ENCODE data around the gene DGKB.

The DGKB gene

GRCh38 chr7:14510268-14510667 lies 392.3 kb downstream of the DGKB start:
- Histone ChIP-seq H3K4me1 (ENCODE audit: control insufficient read depth in 1 of 2, insufficient read depth in 1 of 2, low read depth in 1 of 2, low read length in 1 of 2) (no peaks in the 10 kb centered on the region), H3K4me3 (ENCODE audit: low read depth in 1 of 2, low read length in 1 of 2) (no peak overlapping the region), H3K9me3 (no peaks in the 10 kb centered on the region), H3K27me3 (no peaks in the 10 kb centered on the region), H3K36me3 (no peaks in the 10 kb centered on the region), H3K27ac (no peak overlapping the region)
- TF ChIP-seq CTCF (IDR thresholded peaks at IDR 0.05), result no peak

DNA sequence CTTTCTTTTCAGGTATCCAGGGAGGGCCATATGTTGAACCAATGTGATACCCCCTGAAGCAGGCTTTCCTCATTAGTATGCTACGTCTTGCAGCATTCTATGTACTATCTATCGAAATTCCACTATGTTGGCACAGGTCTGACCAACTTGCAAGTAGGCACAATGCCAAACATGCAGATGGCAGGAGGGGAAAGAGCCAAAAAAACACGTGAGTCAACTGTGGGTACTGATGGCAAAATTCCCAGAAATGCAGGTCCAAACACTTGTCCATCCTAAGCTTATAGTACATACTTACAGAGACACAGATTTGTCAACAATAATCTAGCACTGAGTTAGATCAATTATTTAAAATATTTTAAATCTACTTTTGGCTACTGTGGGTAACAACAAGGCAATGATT lies 394.9 kb downstream of the DGKB start:
- no peak overlapping the region for H3K27ac ChIP-seq
- no peak for TF ChIP-seq CTCF (IDR thresholded peaks at IDR 0.05)
- no peaks in the 10 kb centered on the region for H3K36me3 ChIP-seq

GRCh38 chr7:14505906-14506305 lies 396.6 kb downstream of the DGKB start:
- no peak for TF ChIP-seq CTCF (IDR thresholded peaks at IDR 0.05)
- H3K4me1 ChIP-seq (ENCODE audit: control insufficient read depth in 1 of 2, insufficient read depth in 1 of 2, low read depth in 1 of 2, low read length in 1 of 2), result no peaks in the 10 kb centered on the region

More for the DNA sequence above, 394.9 kb downstream of the DGKB start:
- no peaks in the 10 kb centered on the region for H3K9me3 ChIP-seq
- H3K27me3 ChIP-seq, result no peaks in the 10 kb centered on the region
- H3K4me1 ChIP-seq (ENCODE audit: control insufficient read depth in 1 of 2, insufficient read depth in 1 of 2, low read depth in 1 of 2, low read length in 1 of 2), result no peaks in the 10 kb centered on the region
- H3K4me3 ChIP-seq (ENCODE audit: low read depth in 1 of 2, low read length in 1 of 2), result no peak overlapping the region

GRCh38 chr7:14504134-14504533 lies 398.4 kb downstream of the DGKB start:
- H3K4me3 ChIP-seq (ENCODE audit: low read depth in 1 of 2, low read length in 1 of 2), result no peak overlapping the region
- TF ChIP-seq CTCF (IDR thresholded peaks at IDR 0.05), result no peak
- no peaks in the 10 kb centered on the region for H3K9me3 ChIP-seq
- H3K27me3 ChIP-seq, result no peaks in the 10 kb centered on the region
- no peaks in the 10 kb centered on the region for H3K4me1 ChIP-seq (ENCODE audit: control insufficient read depth in 1 of 2, insufficient read depth in 1 of 2, low read depth in 1 of 2, low read length in 1 of 2)
- no peak overlapping the region for H3K27ac ChIP-seq
- H3K36me3 ChIP-seq, result no peaks in the 10 kb centered on the region

More at GRCh38 chr7:14505906-14506305, 396.6 kb downstream of the DGKB start:
- H3K9me3 ChIP-seq, result no peaks in the 10 kb centered on the region
- no peaks in the 10 kb centered on the region for H3K27me3 ChIP-seq
- no peak overlapping the region for H3K27ac ChIP-seq
- no peaks in the 10 kb centered on the region for H3K36me3 ChIP-seq
- H3K4me3 ChIP-seq (ENCODE audit: low read depth in 1 of 2, low read length in 1 of 2), result no peak overlapping the region

GRCh38 chr7:14503623-14504022 lies 398.9 kb downstream of the DGKB start:
- H3K4me3 ChIP-seq (ENCODE audit: low read depth in 1 of 2, low read length in 1 of 2), result no peak overlapping the region
- no peak overlapping the region for H3K27ac ChIP-seq
- H3K9me3 ChIP-seq, result no peaks in the 10 kb centered on the region
- TF ChIP-seq CTCF (IDR thresholded peaks at IDR 0.05), result no peak
- H3K4me1 ChIP-seq (ENCODE audit: control insufficient read depth in 1 of 2, insufficient read depth in 1 of 2, low read depth in 1 of 2, low read length in 1 of 2), result no peaks in the 10 kb centered on the region
- H3K27me3 ChIP-seq, result no peaks in the 10 kb centered on the region
- H3K36me3 ChIP-seq, result no peaks in the 10 kb centered on the region

GRCh38 chr7:14501436-14501835 lies 401.1 kb downstream of the DGKB start:
- Histone ChIP-seq H3K27me3 (no peaks in the 10 kb centered on the region), H3K4me3 (ENCODE audit: low read depth in 1 of 2, low read length in 1 of 2) (no peak overlapping the region), H3K27ac (no peak overlapping the region), H3K9me3 (no peaks in the 10 kb centered on the region), H3K36me3 (no peaks in the 10 kb centered on the region), H3K4me1 (ENCODE audit: control insufficient read depth in 1 of 2, insufficient read depth in 1 of 2, low read depth in 1 of 2, low read length in 1 of 2) (no peaks in the 10 kb centered on the region)
- TF ChIP-seq CTCF (IDR thresholded peaks at IDR 0.05), result no peak
